22Rv1 (cell line): Measurements from ENCODE around the gene TIMM8B.

Experiments
- CTCF ChIP-seq: fragments of 450-650 bp; IDR thresholded peaks from 2 replicates; pipeline ENCODE4 v1.5.1; 2017; ENCODE audit warnings: mild to moderate bottlenecking
- ZFX ChIP-seq: fragments of 450-650 bp; IDR thresholded peaks from 2 replicates; pipeline ENCODE4 v1.6.1; 2017; ENCODE audit warnings: antibody characterized with exemption, borderline replicate concordance

GRCh38 chr11:112037527-112037926, 49.0 kb downstream of the TIMM8B start:
- TF ChIP-seq CTCF (no peak), ZFX (no peak)
